ENCODE results near the gene VASP.
A peak's percentile ranks its signal among the peaks of the same experiment; 100 is the strongest.

VASP gene

GRCh38 chr19:45476304-45476703 is 31.0 kb upstream of the VASP start:
- no peak for TF ChIP-seq CTCF (IDR thresholded peaks at IDR 0.05; ENCODE audit: control extremely low read depth, extremely low read depth, low read depth, missing control alignments)
- ChIA-PET CTCF (interaction anchor here (3.6 to 11.8 kb wide), 5 partner anchors 8 to 45 kb away, joined by 72 to 339 read pairs (median 87); partner anchors contain the start of gene FOSB), POLR2A (interaction anchor here (0.7 to 1.7 kb wide), 3 partner anchors 37 to 42 kb away, joined by 3 to 7 read pairs (median 4); no protein-coding TSS in a partner anchor)
- no peak for DNase-seq (ENCODE audit: extremely low spot score)

DNA sequence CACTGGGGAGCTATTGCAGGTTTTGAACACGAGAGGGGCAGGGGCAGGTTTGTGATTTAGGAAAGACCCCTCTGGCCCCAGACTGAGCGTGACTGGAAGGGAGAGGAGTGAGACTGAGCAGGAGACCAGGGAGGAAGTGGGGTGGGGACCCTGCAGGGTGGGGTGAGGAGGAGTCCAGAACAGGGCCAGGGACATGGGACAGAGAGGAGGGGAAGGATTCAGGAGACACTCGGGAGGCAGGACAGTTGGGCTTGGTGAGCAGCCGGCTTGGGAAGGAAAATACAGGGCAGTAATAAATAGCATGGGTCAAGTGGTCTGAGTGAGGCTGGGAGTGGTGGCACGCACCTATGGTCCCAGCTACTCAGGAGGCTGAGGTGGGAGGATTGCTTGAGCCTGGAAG is 30.1 kb upstream of the VASP start:
- TF ChIP-seq CTCF (IDR thresholded peaks at IDR 0.05; ENCODE audit: control extremely low read depth, extremely low read depth, low read depth, missing control alignments): no peak
- DNase-seq (ENCODE audit: extremely low spot score): no peak
- ChIA-PET CTCF (interaction anchor here (2.1 to 11.8 kb wide), 9 partner anchors 9 to 81 kb away, joined by 10 to 339 read pairs (median 72); partner anchors contain the start of genes ERCC1 and FOSB), POLR2A (interaction anchor here (1.3 to 2.1 kb wide), 2 partner anchors 9 to 38 kb away, joined by 4 to 25 read pairs; partner anchors contain the start of gene FOSB)

GRCh38 chr19:45477713-45478453 is 29.4 kb upstream of the VASP start:
- no peak for DNase-seq (ENCODE audit: extremely low spot score)
- TF ChIP-seq CTCF (IDR thresholded peaks at IDR 0.05; ENCODE audit: control extremely low read depth, extremely low read depth, low read depth, missing control alignments): no peak
- ChIA-PET POLR2A (interaction anchor here (0.6 to 2.1 kb wide), 5 partner anchors 9 to 1395 kb away, joined by 3 to 25 read pairs (median 9); partner anchors contain the start of gene FOSB), CTCF (interaction anchor here (0.7 to 11.8 kb wide), 36 partner anchors 10 to 292 kb away, joined by 3 to 339 read pairs (median 10); partner anchors contain the start of genes ERCC1, FOSB, OPA3 and PPP1R13L)

DNA sequence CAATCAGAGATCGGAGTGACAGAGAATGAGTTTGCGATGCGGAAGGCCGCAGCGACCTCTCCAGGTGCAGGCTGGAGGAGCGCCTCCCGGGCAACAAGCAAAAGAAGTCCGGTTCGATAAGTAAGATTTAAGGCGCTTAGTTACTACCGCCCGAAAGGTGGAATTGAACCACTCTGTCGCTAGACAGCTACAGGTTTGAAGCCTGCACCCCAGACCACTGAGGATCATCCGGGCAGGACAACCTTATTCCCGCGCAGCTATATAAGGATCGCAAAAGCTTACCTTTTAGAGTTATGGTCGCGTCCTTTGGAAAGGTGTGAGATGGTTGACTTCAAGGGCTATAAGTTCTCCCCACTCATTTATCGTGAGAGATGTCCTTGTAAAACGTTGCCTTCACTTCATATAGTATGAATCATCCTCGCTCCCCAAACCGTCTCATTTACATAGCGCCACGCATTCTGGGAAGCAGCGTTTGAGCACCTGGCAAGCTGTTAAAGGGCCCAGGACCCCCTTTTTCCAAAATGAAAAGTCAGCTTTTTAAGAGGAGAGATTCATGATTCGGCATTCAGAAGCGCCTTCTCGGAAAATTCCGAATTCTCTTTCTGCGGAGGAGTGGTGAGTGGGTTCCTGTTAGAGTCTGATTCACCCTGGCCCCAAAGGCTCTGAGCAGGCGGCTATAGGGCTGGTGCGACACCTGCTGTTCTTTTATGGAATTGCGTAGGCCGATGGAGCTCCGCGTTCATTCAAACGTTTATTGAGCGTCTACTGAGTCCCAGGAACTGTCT is 28.6 kb upstream of the VASP start:
- POLR2A ChIA-PET: interaction anchor here (0.6 to 2.1 kb wide), 7 partner anchors 8 to 1394 kb away, joined by 3 to 25 read pairs (median 7); partner anchors contain the start of gene FOSB
- CTCF ChIA-PET: interaction anchor here (0.7 to 11.8 kb wide), 43 partner anchors 9 to 292 kb away, joined by 3 to 339 read pairs (median 8); partner anchors contain the start of genes ERCC1, FOSB, OPA3 and PPP1R13L
- peak; percentile 91 for TF ChIP-seq CTCF (IDR thresholded peaks at IDR 0.05; ENCODE audit: control extremely low read depth, extremely low read depth, low read depth, missing control alignments)
- peak; percentile 79 for DNase-seq (ENCODE audit: extremely low spot score)

- CTCF ChIA-PET: no interaction called here
- TF ChIP-seq CTCF (IDR thresholded peaks at IDR 0.05; ENCODE audit: control extremely low read depth, extremely low read depth, low read depth, missing control alignments): no peak
- DNase-seq (ENCODE audit: extremely low spot score): no peak
Measured at GRCh38 chr19:45483033-45483432, 24.2 kb upstream of the VASP start.

More at GRCh38 chr19:45483033-45483432, 24.2 kb upstream of the VASP start:
- POLR2A ChIA-PET: no interaction called here

All from GM10248 (cell line).